ENCODE results near the gene GPATCH1. TPM values are rescaled to one million over a fixed set of nuclear protein-coding genes. Genes with fewer than 3 reads are reported as not detected.

GPATCH1 gene
- total and polyA plus RNA-seq, 9 of the 15 experiments (the other 6 are each of a cell fraction or from before 2014, with no cell fraction given) = 3.7 to 9.7 (median 7.7) TPM

- Histone ChIP-seq H3K36me3 (ENCODE audit: control insufficient read depth, insufficient read depth, low read length) (no peaks in the 10 kb centered on the region), H2AFZ (ENCODE audit: low read depth, low read length) (no peak overlapping the region), H3K27me3 (ENCODE audit: control insufficient read depth in 2 of 2, insufficient read depth in 2 of 2, low read length in 2 of 2) (no peaks in the 10 kb centered on the region), H3K9me3 (replicated peaks; ENCODE audit: control insufficient read depth, insufficient read depth, low read depth, low read length) (no peaks in the 10 kb centered on the region), H3K9me1 (ENCODE audit: control insufficient read depth, insufficient read depth, low read length) (no peaks in the 10 kb centered on the region), H3K4me2 (ENCODE audit: insufficient read depth, low read length) (no peak overlapping the region), H3K79me2 (ENCODE audit: control insufficient read depth, insufficient read depth, low read length) (peaks cover 10% of the 10 kb centered on the region; the same call in 2 of the 3 replicates), H3K9ac (ENCODE audit: insufficient read depth in 1 of 2, low read depth in 2 of 2, low read length in 2 of 2) (no peak overlapping the region), H3K27ac (ENCODE audit: extremely low read depth, low read depth, low read length) (no peak overlapping the region), H3K4me1 (replicated peaks in 1 of 2; ENCODE audit: control insufficient read depth in 2 of 2, insufficient read depth in 2 of 2, low read length in 2 of 2) (peaks cover 12 to 30% of the 10 kb centered on the region in 2 experiments; a peak in 4 of 5 replicates), H4K20me1 (replicated peaks; ENCODE audit: control insufficient read depth, insufficient read depth, low read length) (peaks cover 4% of the 10 kb centered on the region; the same call in 1 of the 2 replicates), H3K4me3 (no peak overlapping the region)
- DNase-seq (ENCODE audit: extremely low read depth in 1 of 4, low spot score in 3 of 4) (no peak), FAIRE-seq (no peak), ATAC-seq (no peak)
- in situ Hi-C loops (cut with MboI) = no loop called here
- intact Hi-C loops (cut with micrococcal nuclease) = no loop called here
- TF ChIP-seq ZNF280B (CRISPR knock-in tag; IDR thresholded peaks at IDR 0.05) (no peak), SIRT6 (IDR thresholded peaks at IDR 0.05; ENCODE audit: low read depth, low read length) (no peak), TAF1 (IDR thresholded peaks at IDR 0.05; ENCODE audit: control insufficient read depth, extremely low read depth, insufficient read depth, low read length, severe bottlenecking) (no peak)
- CTCF ChIA-PET (ENCODE audit: low intra/inter-chr PET ratio) = no interaction called here
- POLR2A ChIA-PET = interaction anchor here (0.7 to 1.4 kb wide), 2 partner anchors 9 to 12 kb away, joined by 3 read pairs; no protein-coding TSS in a partner anchor
- 80% methylated on average over 4 of the region's 5 CpGs for WGBS (ENCODE audit: insufficient coverage, low coverage, missing lambda C conversion rate)
- BruUV-seq (replicated peaks) = no TSS peak
Observed at GRCh38 chr19:33174186-33174585, 93.2 kb downstream of the GPATCH1 start.

Data from K562 (cell line).